Measurements from ENCODE around the gene MTERF2.

- TF ChIP-seq CTCF (IDR thresholded peaks at IDR 0.05): no peak
- TF ChIP-seq EZH2 (IDR thresholded peaks at IDR 0.05): no peak
- no peak for TF ChIP-seq EZH2phosphoT487 (IDR thresholded peaks at IDR 0.05)
Measured at GRCh38 chr12:106984588-106985137, 2.3 kb downstream of the MTERF2 start.

All from neural progenitor cell (in vitro differentiated cells).